HG03064 (cell line): Measurements from ENCODE around the gene UBAC2.

Source experiments
- ATAC-seq: cut with Tn5 transposase; IDR thresholded peaks from one replicate; pipeline ENCODE4 v1.9.1; 2021; ENCODE audit warnings: low read depth; ENCODE audit not compliant: unreplicated experiment

UBAC2 gene

GRCh38 chr13:99326012-99326411, 125.4 kb downstream of the UBAC2 start:
- ATAC-seq, result no peak

DNA sequence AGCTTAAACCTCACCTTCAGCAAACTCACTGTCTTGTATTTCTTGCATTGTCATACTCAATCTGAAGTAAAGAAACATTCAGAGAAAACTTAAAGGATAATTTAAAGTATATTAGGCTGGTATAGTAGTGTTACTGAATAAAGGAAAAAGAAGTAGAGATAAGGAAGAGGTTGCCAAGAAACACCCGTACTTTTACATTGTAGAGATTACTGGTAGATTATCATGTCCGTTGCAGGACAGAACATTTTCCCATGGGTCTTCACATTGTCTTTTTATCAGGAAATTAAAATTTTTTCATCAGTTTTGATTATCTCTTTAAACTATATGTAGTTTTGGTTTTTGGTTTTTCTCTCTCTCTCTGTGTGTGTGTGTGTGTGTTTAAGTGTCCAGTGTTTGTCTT, 126.5 kb downstream of the UBAC2 start:
- ATAC-seq, result no peak

DNA sequence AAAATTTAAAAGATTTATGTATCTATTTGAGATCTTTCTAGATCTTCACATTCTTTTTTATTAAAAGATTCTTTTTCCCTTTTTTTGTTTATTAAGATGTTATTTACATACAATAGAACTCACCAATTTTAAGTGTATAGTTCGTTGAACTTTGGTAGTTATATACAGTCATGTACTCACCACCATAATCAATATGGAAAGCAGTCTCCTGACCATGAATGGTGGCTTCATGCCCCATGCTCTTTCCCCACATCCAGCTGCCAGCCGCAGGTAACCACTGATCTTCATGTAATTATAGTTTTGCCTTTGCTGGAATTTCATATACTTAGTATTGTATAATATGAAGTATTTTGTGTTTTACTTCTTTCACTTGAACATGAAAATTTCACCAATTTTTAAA, 127.1 kb downstream of the UBAC2 start:
- ATAC-seq, result no peak

- no peak for ATAC-seq
These were observed 128.8 kb downstream of the UBAC2 start for GRCh38 chr13:99329477-99329876.

DNA sequence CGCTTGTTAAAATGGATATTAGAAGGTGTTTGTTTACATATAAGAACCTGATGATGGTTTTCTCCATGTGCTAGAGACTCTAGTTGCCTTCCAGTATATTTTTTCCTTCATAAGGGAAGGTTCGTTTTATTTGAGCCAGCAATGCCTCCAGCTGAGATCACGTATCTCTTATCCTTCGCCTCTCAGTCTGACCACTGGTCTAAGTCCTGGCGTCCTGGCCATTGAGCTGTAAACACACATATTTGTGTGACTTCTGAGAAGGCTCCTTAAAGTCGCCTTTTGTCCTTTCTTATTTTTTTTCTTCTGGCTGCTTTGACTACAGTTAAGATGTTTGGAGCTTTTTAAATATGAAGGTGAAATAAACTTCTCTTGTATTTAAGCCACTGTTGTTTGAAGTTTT, 130.3 kb downstream of the UBAC2 start:
- ATAC-seq, result no peak

DNA sequence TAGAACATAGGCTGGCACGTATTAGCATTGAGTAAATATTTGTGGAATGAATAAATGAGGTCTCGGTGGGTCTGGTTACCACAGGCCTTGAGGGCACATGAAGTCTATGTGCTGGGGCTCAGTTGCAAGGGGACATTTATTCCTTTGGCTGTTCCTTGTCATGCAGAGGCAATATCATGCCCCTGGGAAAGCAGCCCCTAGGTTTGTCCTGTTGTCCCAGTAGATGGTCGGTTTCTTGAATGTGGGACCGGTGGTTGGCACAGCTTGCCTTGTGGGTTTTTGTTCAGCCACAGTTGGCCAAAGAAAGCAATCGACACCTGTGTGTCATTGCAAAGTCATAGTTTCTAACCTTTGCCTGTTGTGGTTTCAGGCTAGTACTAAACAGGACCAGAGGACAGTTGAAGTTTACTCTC, 131.2 kb downstream of the UBAC2 start:
- ATAC-seq, result peak; percentile 69

DNA sequence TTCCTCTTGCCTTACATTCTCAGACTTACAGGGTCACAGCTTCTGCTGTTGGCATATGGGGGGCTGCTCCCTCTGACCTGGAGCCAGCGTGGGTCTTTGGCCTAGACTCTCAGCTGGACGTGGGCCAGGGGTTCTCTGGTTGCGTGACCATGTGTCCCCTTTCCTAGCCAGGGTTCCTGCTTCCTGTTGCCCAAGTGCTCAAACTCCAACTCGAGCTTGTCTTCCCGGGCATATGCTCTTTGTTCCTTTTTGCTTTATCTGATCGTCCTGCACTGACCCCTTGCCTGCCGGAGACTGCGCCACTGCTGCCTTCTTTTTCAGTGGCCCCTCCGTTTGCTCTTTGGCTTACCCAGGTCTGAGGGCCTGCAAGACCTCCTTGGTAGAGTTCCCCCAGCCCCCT, 131.8 kb downstream of the UBAC2 start:
- no peak for ATAC-seq

DNA sequence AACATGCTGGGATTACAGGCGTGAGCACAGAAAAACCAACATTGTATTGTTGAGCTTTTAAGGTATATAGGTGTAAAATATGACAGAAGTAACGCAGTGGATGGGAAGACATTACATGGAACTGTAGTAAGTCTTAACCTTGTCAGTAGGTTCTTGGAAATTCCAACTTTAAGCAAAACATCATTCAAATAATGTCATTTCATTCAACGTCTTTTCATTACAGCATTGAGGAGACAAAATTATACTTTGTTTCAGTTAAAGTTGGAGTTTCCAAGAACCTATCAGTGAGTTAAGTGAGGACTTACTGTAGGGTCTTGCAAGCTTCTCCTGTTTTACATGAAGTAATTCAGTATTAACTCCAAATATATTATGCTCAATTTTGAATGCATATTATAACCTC, 133.6 kb downstream of the UBAC2 start:
- ATAC-seq, result no peak

DNA sequence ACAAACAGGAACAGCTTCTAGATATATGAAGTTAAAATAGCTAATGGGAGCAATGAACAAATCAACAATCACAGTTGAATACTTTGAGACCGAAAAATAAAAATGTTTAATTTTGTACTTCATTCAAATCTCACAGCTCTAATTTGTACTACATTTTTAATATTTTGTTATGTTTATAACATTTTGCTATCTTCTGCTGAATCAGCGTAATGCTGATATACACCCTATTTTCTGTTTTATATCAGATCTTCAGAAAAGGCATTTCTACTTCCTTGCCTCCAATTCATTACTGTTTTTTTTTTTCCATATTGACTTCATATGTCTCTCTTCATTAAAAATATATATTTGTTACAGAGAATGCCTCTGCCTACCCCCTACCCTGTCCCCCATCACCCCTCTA, 134.4 kb downstream of the UBAC2 start:
- ATAC-seq, result no peak

DNA sequence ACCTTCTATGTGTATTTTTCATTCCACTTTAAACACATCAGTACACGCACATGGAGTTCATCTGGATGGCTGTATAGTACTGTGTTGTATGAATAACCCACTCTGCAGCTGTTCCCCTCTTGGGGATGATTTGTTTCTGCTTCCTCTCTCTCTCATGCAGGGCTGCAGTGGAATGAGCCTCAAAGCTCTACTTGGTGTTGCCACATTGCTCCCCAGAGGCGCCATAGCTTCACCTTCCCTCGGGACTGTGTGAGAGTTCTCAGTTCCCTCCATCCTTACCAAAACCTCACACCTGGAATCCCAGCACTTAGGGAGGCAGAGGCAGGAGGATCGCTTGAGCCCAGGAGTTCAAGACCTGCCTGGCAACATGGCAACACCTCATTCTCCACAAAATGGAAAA, 134.9 kb downstream of the UBAC2 start:
- peak; percentile 72 for ATAC-seq

DNA sequence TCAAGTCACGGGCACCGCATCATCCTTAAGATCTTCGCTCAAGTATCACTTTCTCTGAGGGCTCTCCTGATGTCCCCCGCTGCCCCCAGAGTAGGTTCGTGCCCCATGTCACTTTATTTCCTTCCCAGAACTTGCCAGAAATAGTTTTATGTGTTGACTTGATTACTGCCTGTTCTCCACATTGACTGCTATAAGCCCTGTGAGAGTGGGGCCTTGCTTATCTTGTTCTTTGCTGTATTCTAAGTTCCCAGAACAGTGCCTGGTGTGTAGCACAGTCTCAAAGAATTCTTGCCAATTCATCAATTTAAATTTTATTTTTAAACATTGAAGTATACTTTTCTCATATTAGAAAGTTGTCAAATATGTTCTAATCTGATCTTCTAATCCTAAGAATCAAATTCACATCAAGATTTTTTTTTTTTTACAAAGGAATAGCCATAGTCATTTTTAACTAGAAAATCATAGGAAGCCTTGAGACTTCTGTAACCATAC, 138.6 kb downstream of the UBAC2 start:
- no peak for ATAC-seq

DNA sequence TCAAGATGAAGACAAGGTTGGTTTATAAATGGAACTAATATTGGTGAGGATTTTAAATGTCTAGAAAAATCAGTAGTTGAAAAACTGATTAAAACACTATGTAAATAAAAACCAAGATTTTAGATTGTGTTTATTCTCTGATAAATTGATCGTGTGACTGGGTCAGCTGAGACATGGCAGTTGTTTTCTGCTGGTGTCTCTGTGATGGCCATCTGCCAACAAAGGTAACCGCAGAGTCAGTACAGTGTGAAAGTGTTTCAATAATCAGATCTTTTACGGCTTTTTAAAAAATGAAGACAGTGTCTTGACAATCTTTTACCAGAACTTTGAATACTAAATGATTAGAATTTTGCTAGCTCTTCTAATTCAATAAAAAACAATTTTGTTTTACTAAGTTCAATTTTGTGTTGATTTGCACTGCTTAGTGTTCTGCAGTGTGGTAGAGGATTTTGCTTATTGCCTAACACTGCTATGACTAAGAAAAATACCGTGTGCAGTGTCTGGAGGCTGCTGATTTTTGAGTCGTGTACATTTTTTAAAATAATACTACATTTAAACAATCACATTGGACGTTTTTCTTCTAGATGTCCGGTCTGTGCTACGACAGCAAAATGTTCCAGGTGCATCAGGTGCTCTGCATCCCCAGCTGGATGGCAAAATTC, 139.2 kb downstream of the UBAC2 start:
- ATAC-seq, result no peak

- ATAC-seq, result no peak
These were observed 140.0 kb downstream of the UBAC2 start for GRCh38 chr13:99340638-99341037.

GRCh38 chr13:99341969-99342722, 141.5 kb downstream of the UBAC2 start:
- ATAC-seq, result no peak

DNA sequence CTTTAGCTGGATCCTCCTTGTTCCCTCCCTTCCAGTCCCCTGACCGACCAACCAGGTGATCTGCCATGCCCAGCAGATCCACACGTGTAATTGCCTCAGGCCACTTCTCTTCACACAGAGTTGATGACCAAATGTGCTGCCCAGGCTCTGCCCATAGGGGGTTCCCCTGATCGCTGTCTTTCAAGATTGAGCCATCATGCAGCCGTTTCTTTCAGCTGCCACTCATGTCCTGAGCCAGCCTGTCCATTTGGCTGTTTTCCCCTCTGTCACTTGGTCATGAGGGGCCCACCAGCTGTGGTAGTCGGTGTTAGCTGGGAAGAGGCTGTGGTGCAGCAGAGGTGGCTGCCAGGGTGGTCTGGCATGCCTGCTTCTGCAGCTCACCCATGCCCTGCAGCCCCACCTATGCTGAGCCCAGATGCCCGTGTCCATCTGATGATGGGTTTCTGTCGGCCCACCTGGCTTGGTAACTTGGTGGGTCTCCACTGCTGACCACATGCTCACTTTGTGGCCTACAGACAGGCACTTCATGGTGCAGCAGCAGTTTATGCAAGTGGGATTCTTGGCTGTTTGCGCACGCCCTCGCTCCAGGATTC, 142.2 kb downstream of the UBAC2 start:
- no peak for ATAC-seq

- ATAC-seq, result no peak
These were observed 144.1 kb downstream of the UBAC2 start for GRCh38 chr13:99344610-99345208.

GRCh38 chr13:99345345-99345744, 144.7 kb downstream of the UBAC2 start:
- ATAC-seq, result no peak

- ATAC-seq, result no peak
These were observed 145.8 kb downstream of the UBAC2 start for GRCh38 chr13:99346335-99347042.

- no peak for ATAC-seq
These were observed 146.8 kb downstream of the UBAC2 start for GRCh38 chr13:99347335-99347878.

DNA sequence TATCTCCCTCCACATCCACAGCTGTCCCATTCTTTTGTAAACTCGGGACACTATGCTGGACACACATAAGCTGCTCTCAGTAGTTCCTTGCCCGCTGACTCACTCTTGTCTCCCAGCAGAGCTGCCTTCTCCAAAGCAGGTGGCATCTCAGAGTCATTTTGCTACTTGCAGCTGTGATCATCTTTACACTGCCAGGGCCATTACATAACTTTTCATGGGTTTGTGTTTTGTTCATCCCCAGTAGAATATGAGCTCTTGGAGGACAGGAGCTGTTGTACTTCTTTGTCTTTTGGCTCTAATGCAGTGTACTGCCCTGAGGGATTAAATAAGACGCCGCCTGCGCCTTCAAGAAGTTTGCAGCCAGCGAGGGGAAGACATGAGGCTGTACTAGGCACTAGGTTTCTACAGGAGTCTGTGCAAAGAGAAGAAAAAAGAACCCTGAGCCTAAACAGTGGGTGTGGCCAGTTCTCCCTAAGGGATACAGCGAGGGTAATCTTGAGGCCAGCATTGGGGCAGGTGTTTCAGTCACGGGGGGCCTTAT, 147.3 kb downstream of the UBAC2 start:
- no peak for ATAC-seq
